Activated T-cell treated with anti-CD3 and anti-CD28 coated beads for 4 hours (primary cell): Measurements from ENCODE around the gene APP.

Experiments
- DNase-seq: peaks from one replicate; pipeline ENCODE4 v3.0.0-alpha.2; 2020

The APP gene

GRCh38 chr21:25895565-25896205, 274.9 kb downstream of the APP start:
- no peak for DNase-seq

GRCh38 chr21:25893191-25893590, 277.4 kb downstream of the APP start:
- DNase-seq = no peak

- DNase-seq = peak; percentile 7
Measured at GRCh38 chr21:25891596-25891995, 279.0 kb downstream of the APP start.

- no peak for DNase-seq
Measured at GRCh38 chr21:25890001-25890400, 280.6 kb downstream of the APP start.

- DNase-seq = no peak
Measured at GRCh38 chr21:25888711-25889110, 281.9 kb downstream of the APP start.

GRCh38 chr21:25887646-25888306, 282.8 kb downstream of the APP start:
- no peak for DNase-seq

- no peak for DNase-seq
Measured at GRCh38 chr21:25887166-25887565, 283.4 kb downstream of the APP start.

- no peak for DNase-seq
Measured at GRCh38 chr21:25885880-25886279, 284.7 kb downstream of the APP start.

GRCh38 chr21:25885405-25885804, 285.2 kb downstream of the APP start:
- DNase-seq = no peak

GRCh38 chr21:25884311-25884710, 286.3 kb downstream of the APP start:
- DNase-seq = no peak

- DNase-seq = peak; percentile 46
Measured at GRCh38 chr21:25881524-25882376, 288.8 kb downstream of the APP start.

- no peak for DNase-seq
Measured at GRCh38 chr21:25879203-25879602, 291.4 kb downstream of the APP start.

- no peak for DNase-seq
Measured at GRCh38 chr21:25878344-25878743, 292.2 kb downstream of the APP start.

- DNase-seq = no peak
Measured at GRCh38 chr21:25872271-25872670, 298.3 kb downstream of the APP start.

GRCh38 chr21:25871566-25871965, 299.0 kb downstream of the APP start:
- no peak for DNase-seq

- DNase-seq = no peak
Measured at GRCh38 chr21:25870084-25870483, 300.5 kb downstream of the APP start.

GRCh38 chr21:25867061-25867460, 303.5 kb downstream of the APP start:
- no peak for DNase-seq

- DNase-seq = no peak
Measured at GRCh38 chr21:25863747-25864146, 306.8 kb downstream of the APP start.

- DNase-seq = no peak
Measured at GRCh38 chr21:25863031-25863430, 307.5 kb downstream of the APP start.

- DNase-seq = no peak
Measured at GRCh38 chr21:25862596-25862995, 308.0 kb downstream of the APP start.

GRCh38 chr21:25862112-25862511, 308.5 kb downstream of the APP start:
- no peak for DNase-seq

GRCh38 chr21:25859235-25859929, 311.2 kb downstream of the APP start:
- DNase-seq = no peak

- no peak for DNase-seq
Measured at GRCh38 chr21:25858325-25858724, 312.2 kb downstream of the APP start.
